HCT116 (cell line): ENCODE measurements around the gene DLL1.

Experiments used
- CBX3 ChIP-seq: IDR thresholded peaks from 2 replicates; pipeline ENCODE4 v1.6.1; 2012; ENCODE audit warnings: low read depth
- CEBPB ChIP-seq: IDR thresholded peaks from 2 replicates; pipeline ENCODE4 v1.6.1; 2012; ENCODE audit warnings: low read depth
- CTCF ChIP-seq, 3 experiments: fragments of 200-600 bp in 1 of 3; sonication (generic) in 1 of 3; IDR thresholded peaks in 2 of 3; conservative IDR thresholded peaks in 1 of 3; 2 replicates each; pipeline ENCODE4 v1.5.1; 2012 to 2017; ENCODE audit warnings: low read depth in 2 of 3, low read length in 2 of 3, antibody characterized with exemption in 1 of 3, borderline replicate concordance in 1 of 3, control low read depth in 1 of 3, mild to moderate bottlenecking in 1 of 3, mixed read lengths in 1 of 3, mixed run types in 1 of 3, moderate library complexity in 1 of 3; ENCODE audit not compliant: insufficient read depth in 1 of 3
- EZH2 ChIP-seq: fragments of 200-600 bp; sonication (generic); IDR thresholded peaks from 2 replicates; pipeline ENCODE4 v1.6.1; 2017; ENCODE audit warnings: antibody characterized with exemption, mixed run types
- EZH2phosphoT487 ChIP-seq: fragments of 200-600 bp; IDR thresholded peaks from 2 replicates; pipeline ENCODE4 v1.6.1; 2018; ENCODE audit warnings: antibody characterized with exemption, borderline replicate concordance
- MAX ChIP-seq: IDR thresholded peaks from 2 replicates; pipeline ENCODE4 v1.6.1; 2012
- POLR2A ChIP-seq: IDR thresholded peaks from 2 replicates; pipeline ENCODE4 v1.7.0; 2011; ENCODE audit warnings: borderline replicate concordance; ENCODE audit not compliant: insufficient read depth, insufficient read length; ENCODE audit errors: extremely low read depth
- POLR2AphosphoS5 ChIP-seq: IDR thresholded peaks from 2 replicates; pipeline ENCODE4 v1.6.1; 2011; ENCODE audit warnings: mild to moderate bottlenecking, low read depth, low read length, moderate library complexity
- RAD21 ChIP-seq: IDR thresholded peaks from 2 replicates; pipeline ENCODE4 v1.6.1; 2012; ENCODE audit warnings: low read depth, mild to moderate bottlenecking
- REST ChIP-seq: IDR thresholded peaks from 2 replicates; pipeline ENCODE4 v1.6.1; 2012; ENCODE audit warnings: low read depth
- TCF7L2 ChIP-seq: IDR thresholded peaks from 2 replicates; pipeline ENCODE4 v1.7.0; 2011; ENCODE audit warnings: borderline replicate concordance, inconsistent platforms; ENCODE audit not compliant: insufficient read depth, insufficient read length; ENCODE audit errors: extremely low read depth
- YY1 ChIP-seq: IDR thresholded peaks from 2 replicates; pipeline ENCODE4 v1.6.1; 2011; ENCODE audit warnings: low read length, low read depth, moderate library complexity, mild to moderate bottlenecking; ENCODE audit not compliant: insufficient replicate concordance; ENCODE audit errors: extremely low read depth
- ZFX ChIP-seq: fragments of 450-650 bp; IDR thresholded peaks from 2 replicates; pipeline ENCODE4 v1.6.1; 2017
- ZNF274 ChIP-seq: fragments of 200-500 bp; sonication (Bioruptor generic); IDR thresholded peaks from 2 replicates; pipeline ENCODE4 v1.6.1; 2014; ENCODE audit warnings: mild to moderate bottlenecking, low read depth, low read length, inconsistent platforms

- TF ChIP-seq CBX3 (no peak), POLR2A (no peak), CTCF (IDR thresholded peaks at IDR 0.05 in 2 of 3, conservative IDR thresholded peaks at IDR 0.05 in 1 of 3; ENCODE audit: borderline replicate concordance in 1 of 3, insufficient read depth in 1 of 3, low read depth in 2 of 3, low read length in 2 of 3) (no peak), POLR2AphosphoS5 (no peak), ZFX (no peak), ZNF274 (no peak), EZH2phosphoT487 (no peak), REST (no peak), RAD21 (no peak), YY1 (no peak), EZH2 (no peak), CEBPB (no peak), TCF7L2 (no peak), MAX (no peak)
These were observed 54.6 kb downstream of the DLL1 start for GRCh38 chr6:170236131-170236836.
